Left lung (tissue), 10 donors: ENCODE data around the gene SEZ6. TPM values are rescaled to one million over a fixed set of nuclear protein-coding genes. Genes with fewer than 3 reads are reported as not detected.

ENCODE experiments used
- ATAC-seq: fragments of 200-7000 bp; cut with Tn5 transposase; one replicate; pipeline ENCODE4 v1.9.1; 2020; ENCODE audit warnings: moderate library complexity
- DNase-seq, 4 donors: peaks; one replicate each; pipeline ENCODE4 v3.0.0-alpha.2; 2013 to 2020
- H3K27ac ChIP-seq, 2 donors: fragments of 200-600 bp; sonication (generic) in 1 of 2; one replicate each; pipeline versions ENCODE4 v1.5.0 to v1.8.0; 2020 to 2021
- H3K27me3 ChIP-seq, 2 donors: fragments of 200-600 bp; sonication (generic) in 1 of 2; one replicate each; pipeline versions ENCODE4 v1.5.0 to v1.8.0; 2020 to 2021
- H3K36me3 ChIP-seq, 2 donors: fragments of 200-600 bp; sonication (generic) in 1 of 2; one replicate each; pipeline versions ENCODE4 v1.5.0 to v1.8.0; 2020 to 2021
- H3K4me1 ChIP-seq, 2 donors: fragments of 200-600 bp; one replicate each; pipeline ENCODE4 v1.8.0; 2021
- H3K4me3 ChIP-seq, 2 donors: fragments of 200-600 bp; sonication (generic) in 1 of 2; one replicate each; pipeline versions ENCODE4 v1.5.0 to v1.8.0; 2020 to 2021; ENCODE audit warnings: mild to moderate bottlenecking in 1 of 2
- H3K9me3 ChIP-seq, 2 donors: fragments of 200-600 bp; sonication (generic) in 1 of 2; one replicate each; pipeline versions ENCODE4 v1.5.0 to v1.8.0; 2020 to 2021
- intact Hi-C, 2 donors: fragments of 100-400 bp; cut with DNase I; formaldehyde crosslinking; loops; one replicate each; pipeline versions ENCODE4 v1.11.2 to v1.14.2; 2022
- polyA plus RNA-seq, 6 donors: library from polyadenylated mRNA; unstranded; fragments of 120-200 nt; gene quantifications; one replicate each; pipeline ENCODE4 v1.2.1, GENCODE V29; 2013; ENCODE audit not compliant: insufficient read length in 6 of 6
- total RNA-seq, 2 donors: library from RNA; stranded (reverse); fragmentation: NEBNext Ultra II Directional; extraction: Animal tissue kit (Norgen Biotek cat#: 25700); gene quantifications; one replicate each; pipeline ENCODE4 v1.2.1, GENCODE V29; 2021
- TF ChIP-seq, protein P1 (sequence below), 2 donors: fragments of 200-600 bp; sonication (generic) in 1 of 2; IDR thresholded peaks; one replicate each; pipeline versions ENCODE4 v1.5.0 to v1.8.0; 2021; ENCODE audit warnings: antibody characterized with exemption in 2 of 2
- donor health status: DM: no; HTN: yes; CAD: no.
- donor health status: DM: no; HTN: no; CAD: no.

Gene SEZ6
- total and polyA plus RNA-seq, 8 donors: 0.09 to 1.2 (median 0.81) TPM; not detected in 1

DNA sequence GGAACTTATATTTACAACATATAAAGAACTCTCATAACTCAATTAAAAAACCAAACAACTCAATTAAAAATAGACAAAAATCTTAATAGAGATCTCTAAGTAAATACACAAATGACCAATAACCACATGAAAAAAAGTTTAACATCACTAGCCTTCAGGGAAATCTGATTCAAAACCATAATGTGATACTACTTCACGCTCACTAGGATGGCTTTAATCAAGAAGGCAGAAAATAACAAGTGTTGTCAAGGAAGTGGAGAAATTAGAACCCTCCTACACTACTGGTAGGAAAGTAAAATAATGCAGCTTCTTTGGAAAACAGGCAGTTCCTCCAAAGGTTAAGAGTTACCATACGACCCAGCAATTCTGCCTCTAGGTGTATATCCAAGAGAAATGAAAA lies 62.9 kb downstream of the SEZ6 start:
- ATAC-seq: no peak
- peaks cover 0 to 6% of the 10 kb centered on the region in 2 donors for H3K36me3 ChIP-seq
- H3K4me1 ChIP-seq: peaks cover 35 to 91% of the 10 kb centered on the region in 2 donors
- TF ChIP-seq, protein P1, sequence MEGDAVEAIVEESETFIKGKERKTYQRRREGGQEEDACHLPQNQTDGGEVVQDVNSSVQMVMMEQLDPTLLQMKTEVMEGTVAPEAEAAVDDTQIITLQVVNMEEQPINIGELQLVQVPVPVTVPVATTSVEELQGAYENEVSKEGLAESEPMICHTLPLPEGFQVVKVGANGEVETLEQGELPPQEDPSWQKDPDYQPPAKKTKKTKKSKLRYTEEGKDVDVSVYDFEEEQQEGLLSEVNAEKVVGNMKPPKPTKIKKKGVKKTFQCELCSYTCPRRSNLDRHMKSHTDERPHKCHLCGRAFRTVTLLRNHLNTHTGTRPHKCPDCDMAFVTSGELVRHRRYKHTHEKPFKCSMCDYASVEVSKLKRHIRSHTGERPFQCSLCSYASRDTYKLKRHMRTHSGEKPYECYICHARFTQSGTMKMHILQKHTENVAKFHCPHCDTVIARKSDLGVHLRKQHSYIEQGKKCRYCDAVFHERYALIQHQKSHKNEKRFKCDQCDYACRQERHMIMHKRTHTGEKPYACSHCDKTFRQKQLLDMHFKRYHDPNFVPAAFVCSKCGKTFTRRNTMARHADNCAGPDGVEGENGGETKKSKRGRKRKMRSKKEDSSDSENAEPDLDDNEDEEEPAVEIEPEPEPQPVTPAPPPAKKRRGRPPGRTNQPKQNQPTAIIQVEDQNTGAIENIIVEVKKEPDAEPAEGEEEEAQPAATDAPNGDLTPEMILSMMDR (IDR thresholded peaks at IDR 0.05): no peak
- H3K4me3 ChIP-seq: no peak overlapping the region
- H3K27me3 ChIP-seq: no peaks in the 10 kb centered on the region
- H3K9me3 ChIP-seq: no peaks in the 10 kb centered on the region
- DNase-seq: no peak
- intact Hi-C loops: no loop called here
- no peak overlapping the region for H3K27ac ChIP-seq

DNA sequence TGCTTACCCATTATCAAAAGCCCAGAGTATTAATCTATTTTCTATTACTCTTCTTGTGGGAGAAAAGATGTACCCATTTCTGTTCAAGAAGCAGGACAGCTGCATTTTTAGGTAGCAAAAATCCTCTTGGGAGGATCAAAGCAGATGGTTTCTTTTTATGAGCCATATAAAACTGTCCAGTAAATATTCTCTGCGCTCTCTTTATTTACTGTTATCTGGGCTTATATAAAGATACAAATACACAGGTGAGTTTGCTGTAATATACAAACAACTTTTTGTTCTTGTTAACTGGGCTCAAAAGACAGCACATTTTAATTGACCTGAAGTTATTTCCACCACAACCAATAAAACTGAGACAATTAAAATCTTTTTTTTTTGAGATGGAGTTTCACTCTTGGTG lies 64.6 kb downstream of the SEZ6 start:
- TF ChIP-seq, protein P1 (IDR thresholded peaks at IDR 0.05): no peak
- ATAC-seq: no peak
- Histone ChIP-seq H3K4me3 (no peak overlapping the region), H3K27ac (no peak overlapping the region), H3K9me3 (no peaks in the 10 kb centered on the region), H3K4me1 (peaks cover 33 to 91% of the 10 kb centered on the region in 2 donors), H3K27me3 (no peaks in the 10 kb centered on the region), H3K36me3 (peaks cover 0 to 6% of the 10 kb centered on the region in 2 donors)
- intact Hi-C loops: no loop called here
- no peak for DNase-seq

DNA sequence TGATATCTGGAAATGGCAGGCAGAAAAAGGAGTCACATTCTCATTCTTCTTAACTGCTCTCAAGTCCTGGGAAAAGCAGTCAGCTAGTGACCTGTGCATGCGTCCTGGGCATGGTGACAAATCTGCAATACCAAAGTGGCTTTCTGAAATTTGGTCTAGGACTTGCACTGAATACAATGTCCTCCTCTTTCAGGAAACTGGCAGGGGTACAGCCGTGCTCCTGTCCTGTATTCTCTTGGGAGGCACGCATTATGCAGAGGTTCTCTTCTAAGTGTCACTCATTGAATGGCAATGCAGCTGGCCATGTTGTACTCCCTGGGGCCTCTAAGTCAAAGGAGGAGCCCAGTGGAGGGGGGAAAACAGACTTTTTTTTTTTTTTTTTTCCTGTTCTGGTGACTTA lies 65.2 kb downstream of the SEZ6 start:
- Histone ChIP-seq H3K4me1 (peaks cover 30 to 91% of the 10 kb centered on the region in 2 donors), H3K4me3 (no peak overlapping the region), H3K27ac (peak overlapping the region in 1 of 2 donors; percentile 61), H3K36me3 (peaks cover 0 to 6% of the 10 kb centered on the region in 2 donors), H3K9me3 (no peaks in the 10 kb centered on the region), H3K27me3 (no peaks in the 10 kb centered on the region)
- TF ChIP-seq, protein P1 (IDR thresholded peaks at IDR 0.05): no peak
- ATAC-seq (peak; percentile 44), DNase-seq (no peak)
- intact Hi-C loops: no loop called here

DNA sequence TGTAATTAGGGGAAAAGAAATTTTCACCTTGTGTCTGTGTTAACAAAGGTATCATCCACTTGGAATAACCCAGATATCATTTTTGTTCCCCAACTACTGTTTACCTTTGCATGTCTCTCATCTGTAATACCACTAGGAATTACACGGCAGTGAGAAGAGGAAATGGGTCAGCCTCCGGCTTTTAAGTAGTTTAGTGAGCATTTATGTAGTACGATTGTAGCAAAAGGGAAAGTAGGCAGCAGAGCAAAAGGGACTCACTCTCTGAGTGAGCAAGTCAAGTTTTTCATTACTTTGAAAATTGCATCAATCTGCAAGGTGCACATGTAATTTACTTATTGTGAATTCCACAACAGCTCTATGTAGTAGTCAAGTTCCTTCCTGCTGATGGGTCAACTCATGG lies 65.7 kb downstream of the SEZ6 start:
- H3K27me3 ChIP-seq: no peaks in the 10 kb centered on the region
- ATAC-seq (no peak), DNase-seq (no peak)
- intact Hi-C loops: no loop called here
- TF ChIP-seq, protein P1 (IDR thresholded peaks at IDR 0.05): no peak
- H3K4me1 ChIP-seq: peaks cover 25 to 91% of the 10 kb centered on the region in 2 donors
- H3K9me3 ChIP-seq: no peaks in the 10 kb centered on the region
- H3K27ac ChIP-seq: peak overlapping the region in 1 of 2 donors; percentile 61
- peaks cover 0 to 6% of the 10 kb centered on the region in 2 donors for H3K36me3 ChIP-seq
- H3K4me3 ChIP-seq: no peak overlapping the region

DNA sequence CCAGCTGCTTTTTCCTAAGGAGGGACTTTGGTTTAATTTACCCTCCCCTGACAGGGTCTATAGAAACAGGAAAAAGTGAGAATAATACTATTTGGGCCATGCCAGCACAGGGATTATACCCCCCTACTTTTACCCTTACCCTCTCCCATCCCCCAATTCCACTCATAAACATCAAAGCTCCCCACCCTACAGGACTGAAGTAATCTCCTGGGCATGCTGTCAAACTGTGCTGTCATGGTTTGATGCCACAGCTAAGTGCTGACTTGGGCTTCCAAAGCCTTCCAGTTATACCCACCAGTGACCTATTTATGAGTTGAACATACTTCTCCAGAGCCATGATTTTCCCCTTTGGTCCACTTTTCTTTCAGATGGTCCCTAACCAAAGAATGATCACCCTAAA lies 67.3 kb downstream of the SEZ6 start:
- H3K27me3 ChIP-seq: no peaks in the 10 kb centered on the region
- DNase-seq (no peak), ATAC-seq (peak; percentile 19)
- peaks cover 20 to 78% of the 10 kb centered on the region in 2 donors for H3K4me1 ChIP-seq
- TF ChIP-seq, protein P1 (IDR thresholded peaks at IDR 0.05): no peak
- peaks cover 0 to 5% of the 10 kb centered on the region in 2 donors for H3K36me3 ChIP-seq
- no peak overlapping the region for H3K4me3 ChIP-seq
- intact Hi-C loops: no loop called here
- H3K27ac ChIP-seq: peak overlapping the region; percentile 48 to 76
- H3K9me3 ChIP-seq: no peaks in the 10 kb centered on the region
